Mucosa of rectum (tissue), 2 donors: Measurements from ENCODE around the gene HOPX.
"Not testable (repeated sequence)": the region's sequence is repeated elsewhere in the genome, so short reads cannot be mapped to it uniquely, and the experiment has no call there.

Experiments used
- H3K27ac ChIP-seq, 2 donors: one replicate each; pipeline ENCODE4 v1.7.0; 2013; ENCODE audit warnings: inconsistent platforms in 2 of 2, low read depth in 2 of 2, low read length in 2 of 2
- H3K27me3 ChIP-seq, 2 donors: one replicate each; pipeline ENCODE4 v1.7.0; 2013; ENCODE audit warnings: low read length in 2 of 2; ENCODE audit not compliant: control insufficient read depth in 2 of 2, insufficient read depth in 2 of 2
- H3K36me3 ChIP-seq, 2 donors: one replicate each; pipeline ENCODE4 v1.7.0; 2013; ENCODE audit warnings: low read length in 2 of 2; ENCODE audit not compliant: control insufficient read depth in 2 of 2, insufficient read depth in 2 of 2
- H3K4me1 ChIP-seq, 2 donors: one replicate each; pipeline ENCODE4 v1.7.0; 2013; ENCODE audit warnings: low read length in 2 of 2, mild to moderate bottlenecking in 1 of 2; ENCODE audit not compliant: control insufficient read depth in 2 of 2, insufficient read depth in 2 of 2
- H3K4me3 ChIP-seq, 2 donors: one replicate each; pipeline ENCODE4 v1.7.0; 2013; ENCODE audit warnings: low read length in 2 of 2
- H3K9ac ChIP-seq, 2 donors: one replicate each; pipeline ENCODE4 v1.7.0; 2013; ENCODE audit warnings: low read length in 2 of 2, low read depth in 1 of 2, mild to moderate bottlenecking in 1 of 2
- H3K9me3 ChIP-seq, 2 donors: one replicate each; pipeline ENCODE4 v1.7.0; 2013; ENCODE audit warnings: low read length in 2 of 2; ENCODE audit not compliant: control insufficient read depth in 2 of 2
- donor health status: healthy.
- donor health status: Normal muscosa, but diverticular disease.

HOPX gene

DNA sequence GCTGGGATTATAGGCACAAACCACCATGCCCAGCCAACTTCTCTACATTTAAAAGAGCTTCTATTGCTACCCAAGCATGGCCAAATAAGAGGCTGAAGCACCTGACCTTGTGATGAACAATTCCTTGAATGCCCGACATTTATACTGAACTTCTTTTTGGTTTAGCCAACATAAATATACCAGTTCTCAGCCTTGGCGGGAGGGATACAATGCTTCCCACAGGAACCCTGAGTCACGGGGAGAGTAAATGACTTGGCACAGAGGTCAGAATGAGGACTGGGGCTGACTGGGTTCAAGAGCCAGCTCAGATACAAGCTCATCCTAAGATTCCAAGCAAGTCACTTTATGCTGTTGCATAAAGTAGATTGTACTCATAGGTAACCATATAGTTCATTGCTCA, 6.1 kb downstream of the HOPX start:
- Histone ChIP-seq H3K9ac (no peak overlapping the region), H3K9me3 (no peaks in the 10 kb centered on the region), H3K36me3 (no peaks in the 10 kb centered on the region), H3K27me3 (no peaks in the 10 kb centered on the region), H3K27ac (no peak overlapping the region), H3K4me3 (no peak overlapping the region), H3K4me1 (no peaks in the 10 kb centered on the region)

DNA sequence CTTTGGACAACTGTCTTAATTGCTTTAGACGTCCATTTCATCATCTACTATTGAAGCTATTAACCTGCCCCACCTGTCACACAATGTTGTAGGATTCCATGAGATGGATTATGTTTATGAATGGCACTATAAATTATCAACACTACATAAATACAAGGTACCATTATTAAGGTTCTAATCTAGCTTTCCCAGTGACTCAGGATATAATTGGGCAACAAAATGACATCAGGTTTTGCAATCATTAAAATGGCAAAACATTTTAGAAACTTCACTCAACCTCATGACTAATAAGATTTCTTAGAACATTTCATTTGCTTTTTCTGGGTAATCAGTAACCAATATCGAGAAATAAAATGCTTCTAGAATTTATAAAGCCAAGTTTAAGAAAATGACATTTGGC, 9.2 kb downstream of the HOPX start:
- Histone ChIP-seq H3K27ac (no peak overlapping the region), H3K27me3 (no peaks in the 10 kb centered on the region), H3K4me3 (no peak overlapping the region), H3K4me1 (no peaks in the 10 kb centered on the region), H3K36me3 (no peaks in the 10 kb centered on the region), H3K9ac (no peak overlapping the region), H3K9me3 (no peaks in the 10 kb centered on the region)

- no peaks in the 10 kb centered on the region for H3K27me3 ChIP-seq
- H3K27ac ChIP-seq: no peak overlapping the region
- no peak overlapping the region for H3K9ac ChIP-seq
- no peak overlapping the region for H3K4me3 ChIP-seq
- no peaks in the 10 kb centered on the region for H3K9me3 ChIP-seq
- no peaks in the 10 kb centered on the region for H3K36me3 ChIP-seq
- no peaks in the 10 kb centered on the region for H3K4me1 ChIP-seq
Measured at GRCh38 chr4:56671373-56671772, 9.7 kb downstream of the HOPX start.

DNA sequence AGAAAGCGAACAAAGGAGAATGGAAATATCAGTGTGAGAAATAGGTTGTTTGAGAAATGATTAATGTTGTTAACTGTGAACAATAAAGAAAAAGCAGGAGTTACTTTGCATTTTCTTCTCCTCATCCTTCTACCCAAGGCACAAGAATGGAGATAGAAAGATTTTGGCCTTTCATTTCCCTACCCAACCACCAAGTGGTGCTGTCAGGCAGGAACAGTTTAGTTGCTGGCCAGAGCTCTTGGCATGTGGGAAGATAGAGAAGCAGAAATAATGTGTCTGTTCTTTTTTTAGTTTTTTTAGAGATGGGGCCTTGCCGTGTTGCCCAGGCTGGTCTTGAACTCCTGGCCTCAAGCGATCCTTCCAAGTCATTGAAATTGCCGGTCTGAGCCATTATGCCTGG, 12.8 kb downstream of the HOPX start:
- no peak overlapping the region for H3K4me3 ChIP-seq
- H3K9me3 ChIP-seq: no peaks in the 10 kb centered on the region
- no peak overlapping the region for H3K27ac ChIP-seq

DNA sequence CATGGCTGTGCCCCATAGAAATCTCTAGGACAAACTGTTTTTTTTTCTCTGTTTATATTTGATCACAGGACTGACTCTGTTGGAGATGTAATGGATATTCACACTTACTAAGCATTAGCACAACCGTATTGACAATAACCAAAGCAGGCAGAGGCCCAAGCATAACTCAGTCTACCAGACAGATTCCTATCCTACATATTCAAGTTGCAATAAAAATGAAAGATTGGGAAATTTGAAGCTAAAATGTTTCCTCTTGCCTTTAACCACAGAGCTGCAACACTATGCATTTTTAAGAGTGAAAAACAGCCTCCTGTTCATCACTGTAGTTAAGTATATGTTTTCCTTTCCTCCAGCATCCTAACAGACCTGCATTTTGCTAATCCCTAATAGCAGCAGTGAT, 13.7 kb downstream of the HOPX start:
- not testable (repeated sequence) for H3K4me1 ChIP-seq

More for the DNA sequence above, 12.8 kb downstream of the HOPX start:
- Histone ChIP-seq H3K4me1 (no peaks in the 10 kb centered on the region), H3K36me3 (no peaks in the 10 kb centered on the region), H3K9ac (no peak overlapping the region), H3K27me3 (peaks cover 0 to 3% of the 10 kb centered on the region in 2 donors)

DNA sequence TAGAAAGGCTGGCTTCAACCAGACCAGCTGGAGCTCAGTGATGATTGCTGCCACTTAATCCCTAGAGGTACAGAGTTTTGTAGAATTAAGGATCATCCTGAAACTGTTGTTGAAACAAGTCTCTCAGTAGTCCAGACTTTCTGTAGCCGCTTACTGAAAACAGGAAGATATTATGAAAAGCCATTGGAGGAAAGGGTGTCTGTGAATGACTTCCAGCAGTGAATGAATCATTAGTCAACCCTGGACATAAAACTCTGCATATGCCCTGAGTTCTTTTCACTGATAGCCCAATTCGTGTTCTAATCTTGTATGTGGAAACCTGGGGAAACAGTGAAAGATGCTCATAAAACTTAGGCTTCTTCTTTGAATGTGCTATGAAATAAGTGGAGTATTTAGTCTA, 14.8 kb downstream of the HOPX start:
- H3K27ac ChIP-seq: no peak overlapping the region
- no peaks in the 10 kb centered on the region for H3K9me3 ChIP-seq

More for the DNA sequence above, 13.7 kb downstream of the HOPX start:
- not testable (repeated sequence) for H3K27me3 ChIP-seq, H3K9ac ChIP-seq, H3K36me3 ChIP-seq, H3K9me3 ChIP-seq, H3K27ac ChIP-seq, H3K4me3 ChIP-seq

DNA sequence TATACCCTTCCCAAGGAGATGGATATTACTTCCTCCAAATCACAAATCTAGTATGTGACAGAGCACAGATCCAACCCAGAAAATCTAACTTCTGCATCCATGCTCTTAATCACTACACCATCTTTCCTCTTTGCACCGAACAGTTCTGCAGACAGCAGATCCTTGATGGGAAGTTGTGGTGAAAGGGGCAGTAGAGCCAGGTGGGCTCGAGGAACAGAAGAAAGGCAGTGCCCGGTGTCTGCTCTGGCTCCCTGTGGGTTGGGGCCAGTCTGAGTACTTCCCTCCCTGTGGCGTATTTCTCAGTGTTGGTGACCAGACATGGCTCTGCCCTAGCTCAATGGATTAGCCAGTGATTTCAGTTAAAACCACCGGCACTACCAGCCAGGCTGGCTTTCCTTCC, 15.3 kb downstream of the HOPX start:
- no peaks in the 10 kb centered on the region for H3K36me3 ChIP-seq
- H3K4me1 ChIP-seq: no peaks in the 10 kb centered on the region
- no peak overlapping the region for H3K4me3 ChIP-seq
- H3K9ac ChIP-seq: no peak overlapping the region
- no peaks in the 10 kb centered on the region for H3K9me3 ChIP-seq
- H3K27ac ChIP-seq: no peak overlapping the region
- peaks cover 0 to 3% of the 10 kb centered on the region in 2 donors for H3K27me3 ChIP-seq

More for the DNA sequence above, 14.8 kb downstream of the HOPX start:
- H3K27me3 ChIP-seq: peaks cover 0 to 3% of the 10 kb centered on the region in 2 donors
- H3K9ac ChIP-seq: no peak overlapping the region
- no peaks in the 10 kb centered on the region for H3K36me3 ChIP-seq
- H3K4me1 ChIP-seq: no peaks in the 10 kb centered on the region
- H3K4me3 ChIP-seq: no peak overlapping the region

DNA sequence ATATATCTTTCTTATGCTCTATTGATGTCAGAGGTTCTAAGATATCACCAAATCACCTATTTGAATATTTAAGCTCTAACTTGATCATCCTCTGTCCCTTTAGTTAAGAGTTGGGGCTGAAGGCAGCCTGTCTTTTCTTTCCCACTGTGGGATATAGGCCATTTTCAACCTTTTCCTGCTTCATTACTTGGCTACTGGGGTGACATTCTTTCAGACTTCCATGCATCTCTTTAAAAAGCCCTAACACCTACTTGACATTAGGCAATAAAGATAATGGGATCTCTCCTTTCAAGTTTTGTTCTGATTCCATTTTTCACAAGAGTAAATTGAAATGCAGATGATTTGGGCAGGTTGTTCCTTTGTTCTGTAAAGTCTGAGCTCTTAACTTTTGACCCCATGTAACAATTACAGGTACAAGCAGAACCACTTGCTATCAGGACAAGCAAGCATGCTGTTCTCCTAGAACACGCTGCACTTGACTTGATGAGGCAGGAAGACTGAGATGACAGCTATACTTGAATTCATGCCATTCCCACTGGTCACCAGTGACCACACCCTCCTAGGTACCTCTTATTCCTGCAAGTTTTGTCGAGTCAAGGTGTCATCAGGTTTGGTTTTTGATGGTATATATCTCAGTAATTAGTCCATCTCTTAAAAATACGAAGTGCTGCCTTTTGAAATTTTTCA, 18.2 kb downstream of the HOPX start:
- Histone ChIP-seq H3K4me1 (no peaks in the 10 kb centered on the region), H3K27me3 (peaks cover 6 to 11% of the 10 kb centered on the region in 2 donors), H3K9me3 (no peaks in the 10 kb centered on the region), H3K4me3 (no peak overlapping the region), H3K36me3 (no peaks in the 10 kb centered on the region), H3K9ac (no peak overlapping the region), H3K27ac (no peak overlapping the region)

GRCh38 chr4:56659946-56660345, 21.1 kb downstream of the HOPX start:
- Histone ChIP-seq H3K4me3 (no peak overlapping the region), H3K27me3 (peaks cover 17 to 33% of the 10 kb centered on the region in 2 donors), H3K9me3 (no peaks in the 10 kb centered on the region), H3K27ac (no peak overlapping the region), H3K4me1 (peaks cover 6 to 13% of the 10 kb centered on the region in 2 donors), H3K36me3 (no peaks in the 10 kb centered on the region), H3K9ac (no peak overlapping the region)

DNA sequence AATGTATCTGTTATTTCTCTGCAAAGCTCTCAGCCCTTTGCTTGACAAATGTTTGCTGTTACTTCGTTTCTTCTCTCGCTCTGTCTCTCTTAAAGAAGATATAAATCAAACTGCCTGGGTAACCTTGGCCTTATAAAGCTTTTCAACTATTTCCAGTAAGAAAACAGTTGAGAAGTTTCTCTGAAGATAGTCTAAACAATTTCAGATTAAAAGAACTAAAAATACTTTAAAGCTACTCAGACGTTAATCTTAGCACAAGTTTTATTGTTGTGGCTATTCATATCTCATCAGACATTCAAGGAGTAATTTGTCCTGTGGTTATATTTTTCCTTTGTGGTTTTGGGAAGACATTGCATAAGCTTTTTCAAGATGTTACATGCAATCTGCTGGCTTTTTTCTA, 22.6 kb downstream of the HOPX start:
- no peaks in the 10 kb centered on the region for H3K9me3 ChIP-seq
- H3K27me3 ChIP-seq: peaks cover 30 to 40% of the 10 kb centered on the region in 2 donors
- peaks cover 13 to 17% of the 10 kb centered on the region in 2 donors for H3K4me1 ChIP-seq
- H3K36me3 ChIP-seq: no peaks in the 10 kb centered on the region
- H3K27ac ChIP-seq: no peak overlapping the region
- no peak overlapping the region for H3K9ac ChIP-seq
- no peak overlapping the region for H3K4me3 ChIP-seq
